WI38 (cell line): ENCODE data around the gene SLC15A2.

Experiments used
- H3K4me3 ChIP-seq: 2 replicates; pipeline ENCODE4 v1.5.1; 2011; ENCODE audit warnings: low read depth, mild to moderate bottlenecking, control low read depth, low read length
- CTCF ChIP-seq: IDR thresholded peaks from 2 replicates; pipeline ENCODE4 v1.5.1; 2012; ENCODE audit warnings: low read depth, mild to moderate bottlenecking, control low read depth, low read length

Gene SLC15A2

GRCh38 chr3:121980450-121980796, 86.2 kb downstream of the SLC15A2 start:
- no peak overlapping the region for H3K4me3 ChIP-seq
- no peak for TF ChIP-seq CTCF

GRCh38 chr3:121981473-121981872, 87.3 kb downstream of the SLC15A2 start:
- no peak overlapping the region for H3K4me3 ChIP-seq
- TF ChIP-seq CTCF: no peak

GRCh38 chr3:121985846-121986245, 91.6 kb downstream of the SLC15A2 start:
- no peak overlapping the region for H3K4me3 ChIP-seq
- no peak for TF ChIP-seq CTCF

- TF ChIP-seq CTCF: no peak
- H3K4me3 ChIP-seq: no peak overlapping the region
Measured at GRCh38 chr3:121988146-121988545, 93.9 kb downstream of the SLC15A2 start.

GRCh38 chr3:121989943-121990342, 95.7 kb downstream of the SLC15A2 start:
- no peak for TF ChIP-seq CTCF
- no peak overlapping the region for H3K4me3 ChIP-seq

GRCh38 chr3:121992601-121993560, 98.7 kb downstream of the SLC15A2 start:
- no peak for TF ChIP-seq CTCF
- no peak overlapping the region for H3K4me3 ChIP-seq
